Neural cell (in vitro differentiated cells): ENCODE measurements around the gene FHL2. TPM values are rescaled to one million over a fixed set of nuclear protein-coding genes. Genes with fewer than 3 reads are reported as not detected.

Experiments
- H2AFZ ChIP-seq: fragments of 200-600, 300-800 bp; sonication (generic), shearing (Covaris generic); 2 replicates; pipeline ENCODE4 v1.6.0; 2014; ENCODE audit warnings: low read depth, mild to moderate bottlenecking, antibody characterized with exemption, low read length, moderate library complexity
- H3F3A ChIP-seq: fragments of 200-600 bp; shearing (Covaris generic); 2 replicates; pipeline ENCODE4 v1.6.1; 2016; ENCODE audit warnings: mild to moderate bottlenecking, moderate library complexity, mixed read lengths, antibody characterized with exemption, low read length; ENCODE audit not compliant: insufficient read depth, poor library complexity, severe bottlenecking
- H3K27ac ChIP-seq: fragments of 200-600, 300-800 bp; sonication (generic), shearing (Covaris generic); 2 replicates; pipeline ENCODE4 v1.5.1; 2014; ENCODE audit warnings: mild to moderate bottlenecking, low read length, moderate library complexity
- H3K27me3 ChIP-seq: fragments of 300-800, 200-600 bp; sonication (generic), shearing (Covaris generic); 2 replicates; pipeline ENCODE4 v1.6.0; 2014; ENCODE audit warnings: mild to moderate bottlenecking, low read depth, low read length, moderate library complexity; ENCODE audit not compliant: insufficient read depth
- H3K36me3 ChIP-seq: fragments of 300-800, 200-600 bp; sonication (generic), shearing (Covaris generic); 2 replicates; pipeline ENCODE4 v1.5.1; 2014; ENCODE audit warnings: mild to moderate bottlenecking, antibody characterized with exemption, low read length, moderate library complexity; ENCODE audit not compliant: insufficient read depth
- H3K4me2 ChIP-seq: fragments of 300-800, 200-600 bp; sonication (generic), shearing (Covaris generic); 2 replicates; pipeline ENCODE4 v1.6.0; 2014; ENCODE audit warnings: mild to moderate bottlenecking, low read length
- H3K4me3 ChIP-seq: fragments of 300-800, 200-600 bp; sonication (generic), shearing (Covaris generic); 2 replicates; pipeline ENCODE4 v1.5.1; 2014; ENCODE audit warnings: mild to moderate bottlenecking, low read length, moderate library complexity
- H3K79me2 ChIP-seq: fragments of 200-600 bp; shearing (Covaris generic); replicated peaks from 2 replicates; pipeline ENCODE4 v1.6.0; 2014; ENCODE audit warnings: mild to moderate bottlenecking, low read length, moderate library complexity; ENCODE audit not compliant: insufficient read depth
- H3K9ac ChIP-seq: fragments of 300-800, 200-600 bp; sonication (generic), shearing (Covaris generic); 2 replicates; pipeline ENCODE4 v1.6.1; 2016; ENCODE audit warnings: mild to moderate bottlenecking, low read length, mixed read lengths
- H3K9me2 ChIP-seq: fragments of 200-600 bp; shearing (Covaris generic); 2 replicates; pipeline ENCODE4 v1.6.1; 2016; ENCODE audit warnings: mild to moderate bottlenecking, low read length, mixed read lengths; ENCODE audit not compliant: insufficient read depth
- H3K9me3 ChIP-seq: fragments of 200-600, 300-800 bp; sonication (generic), shearing (Covaris generic); 2 replicates; pipeline ENCODE4 v1.6.1; 2016; ENCODE audit warnings: mild to moderate bottlenecking, mixed run types, low read length, moderate library complexity, mixed read lengths
- H4K20me1 ChIP-seq: fragments of 200-600 bp; shearing (Covaris generic); 2 replicates; pipeline ENCODE4 v1.6.1; 2016; ENCODE audit warnings: mild to moderate bottlenecking, mixed run types; ENCODE audit not compliant: insufficient read depth
- EP300 ChIP-seq: fragments of 450-650 bp; conservative IDR thresholded peaks from 2 replicates; pipeline ENCODE4 v1.6.1; 2014; ENCODE audit warnings: antibody characterized with exemption, mild to moderate bottlenecking, moderate library complexity; ENCODE audit not compliant: poor library complexity, severe bottlenecking
- EZH2 ChIP-seq: fragments of 200-600, 300-800 bp; shearing (Covaris generic), sonication (generic); IDR thresholded peaks from 2 replicates; pipeline ENCODE4 v1.6.1; 2014; ENCODE audit warnings: antibody characterized with exemption, low read length, borderline replicate concordance, mild to moderate bottlenecking; ENCODE audit not compliant: insufficient read depth, poor library complexity, severe bottlenecking
- MXI1 ChIP-seq: fragments of 450-650 bp; conservative IDR thresholded peaks from 2 replicates; pipeline ENCODE4 v1.6.1; 2014; ENCODE audit warnings: antibody characterized with exemption, mild to moderate bottlenecking; ENCODE audit not compliant: poor library complexity, severe bottlenecking
- POLR2AphosphoS5 ChIP-seq: IDR thresholded peaks from 2 replicates; pipeline ENCODE4 v1.6.1; 2012
- RAD21 ChIP-seq: fragments of 450-650 bp; conservative IDR thresholded peaks from 2 replicates; pipeline ENCODE4 v1.6.1; 2014; ENCODE audit warnings: antibody characterized with exemption, mild to moderate bottlenecking, moderate library complexity
- SMC3 ChIP-seq: fragments of 450-650 bp; conservative IDR thresholded peaks from 2 replicates; pipeline ENCODE4 v1.6.1; 2014; ENCODE audit warnings: antibody characterized with exemption, mild to moderate bottlenecking, moderate library complexity; ENCODE audit not compliant: poor library complexity
- TAF1 ChIP-seq: IDR thresholded peaks from 2 replicates; pipeline ENCODE4 v1.6.1; 2012; ENCODE audit warnings: low read depth
- polyA plus RNA-seq: library from polyadenylated mRNA; depleted of rRNA; stranded (reverse); fragments of >200 nt; gene quantifications from 2 replicates; pipeline ENCODE4 v1.2.3, GENCODE V29; 2014
- TF ChIP-seq, protein P1 (sequence below): IDR thresholded peaks from 2 replicates; pipeline ENCODE4 v1.6.1; 2012; ENCODE audit warnings: borderline replicate concordance
- TF ChIP-seq, protein P2 (sequence below): fragments of 450-650 bp; IDR thresholded peaks from 2 replicates; pipeline ENCODE4 v1.5.1; 2014; ENCODE audit warnings: antibody characterized with exemption, mild to moderate bottlenecking, moderate library complexity; ENCODE audit not compliant: poor library complexity, severe bottlenecking

FHL2 gene
- polyA plus RNA-seq, 1 donor from 2014 or later: 3.5 TPM

DNA sequence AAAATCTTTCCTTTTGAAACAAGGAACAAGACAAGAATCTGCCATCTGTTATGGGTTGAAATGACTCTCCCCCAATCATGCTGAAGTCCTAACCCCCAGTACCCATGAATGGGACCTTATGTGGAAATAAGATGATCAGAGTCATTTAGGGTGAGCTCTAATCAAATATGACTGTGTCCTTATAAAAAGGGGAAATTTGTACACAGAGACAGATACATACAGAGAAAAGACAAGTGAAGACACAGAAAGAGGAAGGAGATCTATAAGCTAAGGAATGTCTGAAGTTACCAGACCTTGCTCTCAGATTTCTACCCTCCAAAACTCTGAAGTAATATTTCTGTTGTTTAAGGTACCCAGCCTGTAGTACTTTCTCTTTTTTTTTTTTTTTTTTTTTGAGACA is 85.0 kb downstream of the FHL2 start:
- no peak overlapping the region for H3K27ac ChIP-seq
- H4K20me1 ChIP-seq: no peaks in the 10 kb centered on the region
- no peaks in the 10 kb centered on the region for H3K36me3 ChIP-seq
- no peak for TF ChIP-seq MXI1
- TF ChIP-seq, protein P1, sequence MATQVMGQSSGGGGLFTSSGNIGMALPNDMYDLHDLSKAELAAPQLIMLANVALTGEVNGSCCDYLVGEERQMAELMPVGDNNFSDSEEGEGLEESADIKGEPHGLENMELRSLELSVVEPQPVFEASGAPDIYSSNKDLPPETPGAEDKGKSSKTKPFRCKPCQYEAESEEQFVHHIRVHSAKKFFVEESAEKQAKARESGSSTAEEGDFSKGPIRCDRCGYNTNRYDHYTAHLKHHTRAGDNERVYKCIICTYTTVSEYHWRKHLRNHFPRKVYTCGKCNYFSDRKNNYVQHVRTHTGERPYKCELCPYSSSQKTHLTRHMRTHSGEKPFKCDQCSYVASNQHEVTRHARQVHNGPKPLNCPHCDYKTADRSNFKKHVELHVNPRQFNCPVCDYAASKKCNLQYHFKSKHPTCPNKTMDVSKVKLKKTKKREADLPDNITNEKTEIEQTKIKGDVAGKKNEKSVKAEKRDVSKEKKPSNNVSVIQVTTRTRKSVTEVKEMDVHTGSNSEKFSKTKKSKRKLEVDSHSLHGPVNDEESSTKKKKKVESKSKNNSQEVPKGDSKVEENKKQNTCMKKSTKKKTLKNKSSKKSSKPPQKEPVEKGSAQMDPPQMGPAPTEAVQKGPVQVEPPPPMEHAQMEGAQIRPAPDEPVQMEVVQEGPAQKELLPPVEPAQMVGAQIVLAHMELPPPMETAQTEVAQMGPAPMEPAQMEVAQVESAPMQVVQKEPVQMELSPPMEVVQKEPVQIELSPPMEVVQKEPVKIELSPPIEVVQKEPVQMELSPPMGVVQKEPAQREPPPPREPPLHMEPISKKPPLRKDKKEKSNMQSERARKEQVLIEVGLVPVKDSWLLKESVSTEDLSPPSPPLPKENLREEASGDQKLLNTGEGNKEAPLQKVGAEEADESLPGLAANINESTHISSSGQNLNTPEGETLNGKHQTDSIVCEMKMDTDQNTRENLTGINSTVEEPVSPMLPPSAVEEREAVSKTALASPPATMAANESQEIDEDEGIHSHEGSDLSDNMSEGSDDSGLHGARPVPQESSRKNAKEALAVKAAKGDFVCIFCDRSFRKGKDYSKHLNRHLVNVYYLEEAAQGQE: no peak
- no peak for TF ChIP-seq SMC3
- TF ChIP-seq, protein P2, sequence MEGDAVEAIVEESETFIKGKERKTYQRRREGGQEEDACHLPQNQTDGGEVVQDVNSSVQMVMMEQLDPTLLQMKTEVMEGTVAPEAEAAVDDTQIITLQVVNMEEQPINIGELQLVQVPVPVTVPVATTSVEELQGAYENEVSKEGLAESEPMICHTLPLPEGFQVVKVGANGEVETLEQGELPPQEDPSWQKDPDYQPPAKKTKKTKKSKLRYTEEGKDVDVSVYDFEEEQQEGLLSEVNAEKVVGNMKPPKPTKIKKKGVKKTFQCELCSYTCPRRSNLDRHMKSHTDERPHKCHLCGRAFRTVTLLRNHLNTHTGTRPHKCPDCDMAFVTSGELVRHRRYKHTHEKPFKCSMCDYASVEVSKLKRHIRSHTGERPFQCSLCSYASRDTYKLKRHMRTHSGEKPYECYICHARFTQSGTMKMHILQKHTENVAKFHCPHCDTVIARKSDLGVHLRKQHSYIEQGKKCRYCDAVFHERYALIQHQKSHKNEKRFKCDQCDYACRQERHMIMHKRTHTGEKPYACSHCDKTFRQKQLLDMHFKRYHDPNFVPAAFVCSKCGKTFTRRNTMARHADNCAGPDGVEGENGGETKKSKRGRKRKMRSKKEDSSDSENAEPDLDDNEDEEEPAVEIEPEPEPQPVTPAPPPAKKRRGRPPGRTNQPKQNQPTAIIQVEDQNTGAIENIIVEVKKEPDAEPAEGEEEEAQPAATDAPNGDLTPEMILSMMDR: no peak
- no peak for TF ChIP-seq TAF1
- TF ChIP-seq RAD21: no peak
- no peak for TF ChIP-seq EP300
- no peak for TF ChIP-seq EZH2
- no peak for TF ChIP-seq POLR2AphosphoS5
- no peak overlapping the region for H2AFZ ChIP-seq
- H3F3A ChIP-seq: no peaks in the 10 kb centered on the region
- H3K27me3 ChIP-seq: no peaks in the 10 kb centered on the region
- no peak overlapping the region for H3K9ac ChIP-seq
- no peaks in the 10 kb centered on the region for H3K9me2 ChIP-seq
- no peak overlapping the region for H3K4me2 ChIP-seq
- no peaks in the 10 kb centered on the region for H3K9me3 ChIP-seq
- peaks cover 12% of the 10 kb centered on the region for H3K79me2 ChIP-seq
- H3K4me3 ChIP-seq: no peak overlapping the region

Other genes starting within 250 kb of the FHL2 start
- gene GPR45, start 157.3 kb downstream of the FHL2 start, polyA plus RNA-seq: 4.1 and 6.8 TPM in 2 replicates
- gene TGFBRAP1, start 69.3 kb downstream of the FHL2 start, polyA plus RNA-seq: 13.9 and 15.2 TPM in 2 replicates
- 35.6 TPM in 2 replicates for gene C2orf49, start 61.5 kb downstream of the FHL2 start, polyA plus RNA-seq